MM.1S (cell line): ENCODE results near the gene POLR2J.

ENCODE experiments used
- DNase-seq: peaks from one replicate; pipeline ENCODE4 v3.0.0-alpha.2; 2015
- H2AFZ ChIP-seq: fragments of 300-600 bp; sonication (generic); 2 replicates; pipeline ENCODE4 v1.6.0; 2016; ENCODE audit warnings: antibody characterized with exemption, low read length
- H3F3A ChIP-seq: fragments of 300-600 bp; sonication (generic); 2 replicates; pipeline ENCODE4 v1.6.1; 2016; ENCODE audit warnings: mild to moderate bottlenecking, antibody characterized with exemption, low read length, moderate library complexity, mixed read lengths; ENCODE audit not compliant: insufficient read depth
- H3K27ac ChIP-seq: fragments of 300-600 bp; sonication (generic); 2 replicates; pipeline ENCODE4 v1.5.1; 2016; ENCODE audit warnings: mild to moderate bottlenecking, low read length
- H3K27me3 ChIP-seq: fragments of 300-600 bp; sonication (generic); replicated peaks from 2 replicates; pipeline ENCODE4 v1.6.0; 2016; ENCODE audit warnings: low read length; ENCODE audit not compliant: insufficient read depth
- H3K36me3 ChIP-seq: fragments of 300-600 bp; sonication (generic); replicated peaks from 2 replicates; pipeline ENCODE4 v1.6.1; 2016; ENCODE audit warnings: mild to moderate bottlenecking, low read length, mixed read lengths; ENCODE audit not compliant: insufficient read depth
- H3K4me1 ChIP-seq: fragments of 300-600 bp; sonication (generic); 2 replicates; pipeline ENCODE4 v1.6.1; 2016; ENCODE audit warnings: low read length, mixed read lengths
- H3K4me2 ChIP-seq: fragments of 300-600 bp; sonication (generic); 2 replicates; pipeline ENCODE4 v1.6.0; 2016; ENCODE audit warnings: low read depth, low read length
- H3K4me3 ChIP-seq: fragments of 300-600 bp; sonication (generic); 2 replicates; pipeline ENCODE4 v1.5.1; 2016; ENCODE audit warnings: low read length, mixed read lengths
- H3K79me2 ChIP-seq: fragments of 300-600 bp; sonication (generic); 2 replicates; pipeline ENCODE4 v1.6.1; 2016; ENCODE audit warnings: mixed run types, low read length, mixed read lengths
- H3K9ac ChIP-seq: fragments of 300-600 bp; sonication (generic); 2 replicates; pipeline ENCODE4 v1.6.1; 2016; ENCODE audit warnings: low read length, mixed read lengths
- H3K9me2 ChIP-seq: fragments of 300-600 bp; sonication (generic); replicated peaks from 2 replicates; pipeline ENCODE4 v1.6.1; 2016; ENCODE audit warnings: mild to moderate bottlenecking, low read length, mixed read lengths; ENCODE audit not compliant: insufficient read depth
- H3K9me3 ChIP-seq: fragments of 300-600 bp; sonication (generic); replicated peaks from 2 replicates; pipeline ENCODE4 v1.6.1; 2016; ENCODE audit warnings: mild to moderate bottlenecking, low read length, mixed read lengths; ENCODE audit not compliant: insufficient read depth
- H4K20me1 ChIP-seq: fragments of 300-600 bp; sonication (generic); 2 replicates; pipeline ENCODE4 v1.6.1; 2016; ENCODE audit warnings: mild to moderate bottlenecking, low read length, moderate library complexity, mixed read lengths; ENCODE audit not compliant: insufficient read depth
- EZH2 ChIP-seq: fragments of 300-600 bp; sonication (generic); optimal IDR thresholded peaks from 2 replicates; pipeline ENCODE3; 2017; ENCODE audit warnings: low read depth, mild to moderate bottlenecking, antibody characterized with exemption, low read length, mixed read lengths
- EZH2phosphoT487 ChIP-seq: fragments of 300-600 bp; sonication (generic); IDR thresholded peaks from 2 replicates; pipeline ENCODE4 v1.6.1; 2018; ENCODE audit warnings: antibody characterized with exemption, low read length
- TF ChIP-seq, protein P1 (sequence below): fragments of 300-600 bp; sonication (generic); IDR thresholded peaks from 2 replicates; pipeline ENCODE4 v1.5.1; 2016; ENCODE audit warnings: antibody characterized with exemption, low read length, mixed read lengths

POLR2J gene

DNA sequence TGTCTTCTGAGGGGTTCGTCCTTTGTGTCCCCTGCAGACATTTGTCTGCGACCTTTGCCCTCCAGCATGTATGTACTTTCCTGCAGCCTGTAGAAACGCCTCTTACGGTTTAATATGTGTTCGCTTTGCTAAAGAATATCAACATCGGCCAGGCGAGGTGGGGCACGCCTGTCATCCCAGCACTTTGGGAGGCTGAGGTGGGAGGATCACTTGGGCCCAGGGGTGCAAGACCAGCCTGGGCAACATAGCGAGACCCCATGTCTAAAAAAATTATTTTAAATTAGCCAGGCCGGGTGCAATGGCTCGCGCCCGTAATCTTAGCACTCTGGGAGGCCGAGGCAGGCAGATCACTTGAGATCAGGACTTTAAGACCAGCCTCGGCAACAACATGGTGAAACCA is 29.6 kb downstream of the POLR2J start:
- Histone ChIP-seq H3K9me2 (no peaks in the 10 kb centered on the region), H3K9me3 (no peaks in the 10 kb centered on the region), H3K4me1 (peaks cover 35% of the 10 kb centered on the region)

GRCh38 chr7:102447311-102447710 is 31.4 kb downstream of the POLR2J start:
- no peak overlapping the region for H3K4me2 ChIP-seq
- H3K27me3 ChIP-seq: no peaks in the 10 kb centered on the region
- H3K9me2 ChIP-seq: no peaks in the 10 kb centered on the region
- peaks cover 49% of the 10 kb centered on the region for H3F3A ChIP-seq
- H4K20me1 ChIP-seq: no peaks in the 10 kb centered on the region
- no peak overlapping the region for H3K9ac ChIP-seq
- no peak overlapping the region for H2AFZ ChIP-seq
- TF ChIP-seq EZH2: no peak
- TF ChIP-seq, protein P1, sequence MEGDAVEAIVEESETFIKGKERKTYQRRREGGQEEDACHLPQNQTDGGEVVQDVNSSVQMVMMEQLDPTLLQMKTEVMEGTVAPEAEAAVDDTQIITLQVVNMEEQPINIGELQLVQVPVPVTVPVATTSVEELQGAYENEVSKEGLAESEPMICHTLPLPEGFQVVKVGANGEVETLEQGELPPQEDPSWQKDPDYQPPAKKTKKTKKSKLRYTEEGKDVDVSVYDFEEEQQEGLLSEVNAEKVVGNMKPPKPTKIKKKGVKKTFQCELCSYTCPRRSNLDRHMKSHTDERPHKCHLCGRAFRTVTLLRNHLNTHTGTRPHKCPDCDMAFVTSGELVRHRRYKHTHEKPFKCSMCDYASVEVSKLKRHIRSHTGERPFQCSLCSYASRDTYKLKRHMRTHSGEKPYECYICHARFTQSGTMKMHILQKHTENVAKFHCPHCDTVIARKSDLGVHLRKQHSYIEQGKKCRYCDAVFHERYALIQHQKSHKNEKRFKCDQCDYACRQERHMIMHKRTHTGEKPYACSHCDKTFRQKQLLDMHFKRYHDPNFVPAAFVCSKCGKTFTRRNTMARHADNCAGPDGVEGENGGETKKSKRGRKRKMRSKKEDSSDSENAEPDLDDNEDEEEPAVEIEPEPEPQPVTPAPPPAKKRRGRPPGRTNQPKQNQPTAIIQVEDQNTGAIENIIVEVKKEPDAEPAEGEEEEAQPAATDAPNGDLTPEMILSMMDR: no peak
- TF ChIP-seq EZH2phosphoT487: no peak
- peaks cover 48% of the 10 kb centered on the region for H3K4me1 ChIP-seq
- H3K4me3 ChIP-seq: no peak overlapping the region
- no peak for DNase-seq
- no peaks in the 10 kb centered on the region for H3K9me3 ChIP-seq
- peaks cover 49% of the 10 kb centered on the region for H3K79me2 ChIP-seq
- no peaks in the 10 kb centered on the region; the same call in 1 of the 2 replicates for H3K36me3 ChIP-seq
- H3K27ac ChIP-seq: no peak overlapping the region

More for the DNA sequence above, 29.6 kb downstream of the POLR2J start:
- no peaks in the 10 kb centered on the region; the same call in 1 of the 2 replicates for H3K36me3 ChIP-seq
- no peak overlapping the region for H3K4me2 ChIP-seq
- H3K9ac ChIP-seq: no peak overlapping the region
- H2AFZ ChIP-seq: no peak overlapping the region
- peaks cover 36% of the 10 kb centered on the region for H3F3A ChIP-seq
- DNase-seq: no peak
- H3K27ac ChIP-seq: no peak overlapping the region
- no peak overlapping the region for H3K4me3 ChIP-seq
- no peaks in the 10 kb centered on the region for H4K20me1 ChIP-seq
- no peaks in the 10 kb centered on the region for H3K27me3 ChIP-seq
- H3K79me2 ChIP-seq: peaks cover 41% of the 10 kb centered on the region
- TF ChIP-seq, protein P1: no peak
- no peak for TF ChIP-seq EZH2phosphoT487
- TF ChIP-seq EZH2: no peak

- no peaks in the 10 kb centered on the region for H3K9me3 ChIP-seq
- H2AFZ ChIP-seq: no peak overlapping the region
- H4K20me1 ChIP-seq: no peaks in the 10 kb centered on the region
- peak overlapping the region; percentile 99; the same call in 1 of the 2 replicates for H3K27ac ChIP-seq
- H3K36me3 ChIP-seq: no peaks in the 10 kb centered on the region; the same call in 1 of the 2 replicates
- no peak overlapping the region for H3K4me3 ChIP-seq
- peak overlapping the region; percentile 13; the same call in 1 of the 2 replicates for H3K4me2 ChIP-seq
- peaks cover 53% of the 10 kb centered on the region for H3K4me1 ChIP-seq
- no peaks in the 10 kb centered on the region for H3K9me2 ChIP-seq
- H3F3A ChIP-seq: peaks cover 54% of the 10 kb centered on the region
- H3K9ac ChIP-seq: no peak overlapping the region; the same call in 1 of the 2 replicates
- DNase-seq: peak; percentile 6
- TF ChIP-seq EZH2: no peak
- TF ChIP-seq, protein P1: no peak
- TF ChIP-seq EZH2phosphoT487: no peak
- H3K79me2 ChIP-seq: peaks cover 49% of the 10 kb centered on the region
- no peaks in the 10 kb centered on the region for H3K27me3 ChIP-seq
These were observed 32.1 kb downstream of the POLR2J start for GRCh38 chr7:102446387-102447156.
